ENCODE data around the gene WTIP. TPM values are rescaled to one million over a fixed set of nuclear protein-coding genes. Genes with fewer than 3 reads are reported as not detected.

Gene WTIP
- total RNA-seq = 0.07 and 0.38 TPM in 2 replicates

DNA sequence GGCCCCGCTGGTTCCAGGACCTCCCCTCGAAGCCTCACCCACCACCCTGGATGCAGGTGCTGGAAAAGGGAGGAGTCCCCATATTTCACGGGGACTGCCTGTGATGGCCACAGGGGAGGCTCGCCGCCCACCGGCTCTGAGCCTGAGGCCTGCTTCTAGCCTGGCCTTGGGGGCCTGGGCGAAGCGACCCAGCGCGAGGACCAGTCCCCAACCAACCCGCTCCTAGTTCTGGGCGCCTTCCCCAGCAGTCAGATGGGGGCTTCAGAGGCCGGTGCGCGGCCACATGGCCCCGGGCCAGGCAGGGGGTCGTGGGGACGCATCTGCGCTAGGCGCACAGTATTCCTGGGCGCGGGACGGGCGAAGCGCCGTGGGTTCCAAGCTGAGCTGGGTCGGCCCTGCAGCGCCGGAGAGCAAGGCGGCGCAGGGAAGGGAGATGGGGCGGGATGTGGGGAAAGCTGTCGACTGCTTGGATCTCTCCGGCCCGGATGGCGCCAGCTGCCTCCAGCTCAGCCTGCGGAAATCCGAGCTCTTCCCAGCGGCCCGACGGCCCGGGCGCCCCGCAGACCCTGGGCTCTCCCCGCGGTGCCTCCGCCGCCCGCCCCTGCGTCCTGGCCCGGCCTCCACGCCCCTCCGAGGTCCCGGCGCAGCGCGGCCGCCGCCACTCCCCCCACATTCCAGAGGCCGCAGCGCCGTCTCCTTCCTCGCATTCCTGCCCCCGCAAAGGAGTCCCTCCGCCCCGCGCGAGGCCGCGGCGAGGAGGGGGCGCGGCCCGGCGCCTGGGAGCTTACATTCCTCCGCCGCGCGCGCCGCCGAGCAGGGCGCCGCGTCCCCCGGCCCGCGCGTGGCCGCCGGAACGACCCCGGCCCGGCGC, at the start of gene WTIP:
WTIP (plus strand) TSS at position 788 of the 871 bp plus-strand sequence. CDS start 217 bp downstream, outside the sequence.
- peak within 1 kb of the TSS; percentile 19 for H3K4me3 Mint-ChIP-seq
- no peak for ATAC-seq (ENCODE audit: low read depth)

GRCh38 chr19:34432797-34433196, 48.8 kb upstream of the WTIP start:
- H3K36me3 Mint-ChIP-seq (ENCODE audit: low read depth) = peaks cover 59% of the 10 kb centered on the region
- peaks cover 32% of the 10 kb centered on the region for H3K4me1 Mint-ChIP-seq
- ChIA-PET CTCF (no interaction called here), POLR2A (no interaction called here)
- no peaks in the 10 kb centered on the region for H3K9me3 Mint-ChIP-seq
- no peak overlapping the region for H3K4me3 Mint-ChIP-seq
- ATAC-seq (ENCODE audit: low read depth) (no peak), DNase-seq (no peak)
- no peaks in the 10 kb centered on the region for H3K27me3 Mint-ChIP-seq
- TF ChIP-seq, protein P1, sequence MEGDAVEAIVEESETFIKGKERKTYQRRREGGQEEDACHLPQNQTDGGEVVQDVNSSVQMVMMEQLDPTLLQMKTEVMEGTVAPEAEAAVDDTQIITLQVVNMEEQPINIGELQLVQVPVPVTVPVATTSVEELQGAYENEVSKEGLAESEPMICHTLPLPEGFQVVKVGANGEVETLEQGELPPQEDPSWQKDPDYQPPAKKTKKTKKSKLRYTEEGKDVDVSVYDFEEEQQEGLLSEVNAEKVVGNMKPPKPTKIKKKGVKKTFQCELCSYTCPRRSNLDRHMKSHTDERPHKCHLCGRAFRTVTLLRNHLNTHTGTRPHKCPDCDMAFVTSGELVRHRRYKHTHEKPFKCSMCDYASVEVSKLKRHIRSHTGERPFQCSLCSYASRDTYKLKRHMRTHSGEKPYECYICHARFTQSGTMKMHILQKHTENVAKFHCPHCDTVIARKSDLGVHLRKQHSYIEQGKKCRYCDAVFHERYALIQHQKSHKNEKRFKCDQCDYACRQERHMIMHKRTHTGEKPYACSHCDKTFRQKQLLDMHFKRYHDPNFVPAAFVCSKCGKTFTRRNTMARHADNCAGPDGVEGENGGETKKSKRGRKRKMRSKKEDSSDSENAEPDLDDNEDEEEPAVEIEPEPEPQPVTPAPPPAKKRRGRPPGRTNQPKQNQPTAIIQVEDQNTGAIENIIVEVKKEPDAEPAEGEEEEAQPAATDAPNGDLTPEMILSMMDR (IDR thresholded peaks at IDR 0.05) = no peak
- no peak overlapping the region for H3K27ac Mint-ChIP-seq
- intact Hi-C loops (cut with micrococcal nuclease) = no loop called here

More for the DNA sequence above, at the start of gene WTIP:
- Mint-ChIP-seq H3K4me1 (peaks cover 6% of the 10 kb centered on the region), H3K27ac (no peak within 1 kb of the TSS), H3K9me3 (no peaks in the 10 kb centered on the region), H3K36me3 (ENCODE audit: low read depth) (no peaks in the 10 kb centered on the region), H3K27me3 (peaks cover 34% of the 10 kb centered on the region)
- intact Hi-C loops (cut with micrococcal nuclease) = no loop called here
- no peak for DNase-seq
- TF ChIP-seq, protein P1 (IDR thresholded peaks at IDR 0.05) = no peak
- ChIA-PET POLR2A (no interaction called here), CTCF (no interaction called here)

DNA sequence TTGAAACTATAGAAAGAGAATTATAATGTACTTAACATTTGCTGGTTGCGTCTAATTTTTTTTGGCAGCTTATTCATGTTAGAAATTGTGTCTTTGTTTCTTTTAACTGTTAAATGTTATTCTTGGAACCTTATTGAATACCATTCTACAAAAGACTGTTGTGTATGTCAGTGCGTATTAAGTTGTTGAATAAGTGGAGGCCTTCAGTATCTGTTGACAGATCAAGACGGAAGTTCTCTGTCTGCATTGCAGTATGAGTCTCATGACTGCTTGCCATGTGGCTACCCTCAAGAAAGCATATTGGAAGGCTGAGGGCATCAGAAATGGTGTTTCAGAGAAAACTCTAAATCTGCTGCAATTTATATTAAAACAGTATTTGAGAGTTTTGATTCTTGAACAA, 44.8 kb upstream of the WTIP start:
- intact Hi-C loops (cut with micrococcal nuclease) = no loop called here
- no peak overlapping the region for H3K4me3 Mint-ChIP-seq
- ATAC-seq (ENCODE audit: low read depth) (no peak), DNase-seq (no peak)
- peaks cover 4% of the 10 kb centered on the region for H3K4me1 Mint-ChIP-seq
- ChIA-PET POLR2A (no interaction called here), CTCF (no interaction called here)
- no peaks in the 10 kb centered on the region for H3K27me3 Mint-ChIP-seq
- no peaks in the 10 kb centered on the region for H3K9me3 Mint-ChIP-seq
- no peak overlapping the region for H3K27ac Mint-ChIP-seq
- TF ChIP-seq, protein P1 (IDR thresholded peaks at IDR 0.05) = no peak
- H3K36me3 Mint-ChIP-seq (ENCODE audit: low read depth) = peaks cover 77% of the 10 kb centered on the region

DNA sequence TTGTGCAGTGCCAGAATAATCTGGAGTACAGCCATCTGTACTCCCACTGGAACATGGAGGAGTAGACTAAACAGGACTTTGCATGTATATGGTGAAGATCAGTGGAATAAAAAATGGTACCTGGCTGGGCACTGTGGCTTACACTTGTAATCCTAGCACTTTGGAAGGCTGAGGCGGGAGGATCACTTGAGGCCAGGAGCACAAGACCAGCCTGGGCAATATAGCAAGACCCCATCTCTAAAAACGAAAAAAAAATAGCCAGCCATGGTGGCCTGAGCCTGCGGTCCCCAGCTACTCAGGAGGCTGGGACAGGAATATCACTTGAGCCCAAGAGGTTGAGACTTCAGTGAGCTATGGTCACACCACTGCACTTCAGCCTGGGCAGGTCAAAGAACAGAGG, 33.4 kb upstream of the WTIP start:
- CTCF ChIA-PET = interaction anchor here (0.7 kb wide), 1 partner anchor 244 kb away, joined by 4 read pairs; no protein-coding TSS in a partner anchor
- intact Hi-C loops (cut with micrococcal nuclease) = no loop called here

GRCh38 chr19:34452723-34453122, 28.8 kb upstream of the WTIP start:
- no peaks in the 10 kb centered on the region for H3K4me1 Mint-ChIP-seq
- POLR2A ChIA-PET = no interaction called here
- H3K27me3 Mint-ChIP-seq = no peaks in the 10 kb centered on the region

More for the DNA sequence above, 33.4 kb upstream of the WTIP start:
- Mint-ChIP-seq H3K27ac (no peak overlapping the region), H3K9me3 (no peaks in the 10 kb centered on the region), H3K36me3 (ENCODE audit: low read depth) (peaks cover 90% of the 10 kb centered on the region), H3K4me1 (no peaks in the 10 kb centered on the region), H3K27me3 (no peaks in the 10 kb centered on the region), H3K4me3 (no peak overlapping the region)
- POLR2A ChIA-PET = no interaction called here
- TF ChIP-seq, protein P1 (IDR thresholded peaks at IDR 0.05) = no peak
- DNase-seq (no peak), ATAC-seq (ENCODE audit: low read depth) (no peak)

More at GRCh38 chr19:34452723-34453122, 28.8 kb upstream of the WTIP start:
- intact Hi-C loops (cut with micrococcal nuclease) = no loop called here
- DNase-seq (no peak), ATAC-seq (ENCODE audit: low read depth) (no peak)
- CTCF ChIA-PET = no interaction called here
- Mint-ChIP-seq H3K4me3 (no peak overlapping the region), H3K36me3 (ENCODE audit: low read depth) (peaks cover 74% of the 10 kb centered on the region), H3K27ac (no peak overlapping the region), H3K9me3 (no peaks in the 10 kb centered on the region)
- TF ChIP-seq, protein P1 (IDR thresholded peaks at IDR 0.05) = no peak

All from activated B cell treated with CpG ODN at 0.5 μM for 24 hours (primary cell).